B cell (primary cell): ENCODE measurements around the gene ACSBG1. TPM values are rescaled to one million over a fixed set of nuclear protein-coding genes. Genes with fewer than 3 reads are reported as not detected.

ENCODE experiments used
- ATAC-seq: fragments of 200-7000 bp; cut with Tn5 transposase; one replicate; pipeline ENCODE4 v1.10.0; 2021; ENCODE audit warnings: low read depth, mild to moderate bottlenecking, moderate number of reproducible peaks, moderate library complexity
- CTCF ChIA-PET: fragments of 350-600 bp; sonication (Branson Sonifier 250); formaldehyde crosslinking; loops from one replicate; lab custom pipeline; 2021; ENCODE audit warnings: antibody characterized with exemption, inconsistent platforms; lab: Charles Lee
- POLR2A ChIA-PET: fragments of 350-600 bp; sonication (Branson Sonifier 250); formaldehyde crosslinking; loops from one replicate; lab custom pipeline; 2021; ENCODE audit warnings: antibody characterized with exemption; lab: Charles Lee
- DNase-seq: peaks from one replicate; pipeline ENCODE4 v3.0.0; 2013
- H2AFZ ChIP-seq: 2 replicates; pipeline ENCODE4 v1.6.1; 2012; ENCODE audit warnings: mild to moderate bottlenecking, low read depth, low read length; ENCODE audit not compliant: insufficient read depth, poor library complexity, severe bottlenecking
- H3K27ac ChIP-seq, 2 donors: 1 replicate in 1 of 2; 2 replicates in 1 of 2; pipeline ENCODE4 v1.5.1; 2012 to 2013; ENCODE audit warnings: low read length in 2 of 2, mild to moderate bottlenecking in 2 of 2, moderate library complexity in 1 of 2
- H3K27me3 ChIP-seq, 4 experiments: fragments of 200-600 bp in 1 of 4; sonication (generic) in 1 of 4; replicated peaks in 1 of 4; 1 replicate in 2 of 4; 2 replicates in 2 of 4; pipeline versions ENCODE4 v1.6.1 to v1.7.0; 2013 to 2016; ENCODE audit warnings: low read length in 3 of 4, mild to moderate bottlenecking in 2 of 4, mixed read lengths in 1 of 4, moderate library complexity in 1 of 4; ENCODE audit not compliant: insufficient read depth in 4 of 4, control insufficient read depth in 3 of 4; ENCODE audit errors: control extremely low read depth in 1 of 4
- H3K36me3 ChIP-seq, 2 experiments: replicated peaks in 1 of 2; 1 replicate in 1 of 2; 2 replicates in 1 of 2; pipeline versions ENCODE4 v1.6.1 to v1.7.1; 2013; ENCODE audit warnings: low read length in 1 of 2; ENCODE audit not compliant: insufficient read depth in 2 of 2, control insufficient read depth in 1 of 2; ENCODE audit errors: control extremely low read depth in 1 of 2, extremely low read depth in 1 of 2
- H3K4me1 ChIP-seq, 2 donors: fragments of 200-600 bp in 1 of 2; sonication (generic) in 1 of 2; 1 replicate in 1 of 2; 2 replicates in 1 of 2; pipeline versions ENCODE4 v1.5.1 to v1.6.1; 2013 to 2017; ENCODE audit warnings: low read length in 2 of 2; ENCODE audit not compliant: control insufficient read depth in 2 of 2, insufficient read depth in 2 of 2
- H3K4me2 ChIP-seq: replicated peaks from 2 replicates; pipeline ENCODE3; 2012; ENCODE audit warnings: mild to moderate bottlenecking, low read depth, low read length; ENCODE audit not compliant: poor library complexity, severe bottlenecking
- H3K4me3 ChIP-seq, 5 experiments: fragments of 200-600 bp in 1 of 5; sonication (generic) in 1 of 5; 1 replicate in 3 of 5; 2 replicates in 2 of 5; pipeline versions ENCODE4 v1.5.1 to v1.7.0; 2011 to 2016; ENCODE audit warnings: low read length in 4 of 5, mild to moderate bottlenecking in 4 of 5, low read depth in 2 of 5, control low read depth in 1 of 5, moderate library complexity in 1 of 5; ENCODE audit not compliant: insufficient read depth in 1 of 5; ENCODE audit errors: control extremely low read depth in 1 of 5, extremely low read depth in 1 of 5
- H3K79me2 ChIP-seq: fragments of 200-600 bp; sonication (generic); one replicate; pipeline ENCODE4 v1.6.0; 2016; ENCODE audit warnings: low read length; ENCODE audit not compliant: control insufficient read depth, insufficient read depth
- H3K9ac ChIP-seq: fragments of 200-600 bp; sonication (generic); 2 replicates; pipeline ENCODE4 v1.6.1; 2017; ENCODE audit warnings: mild to moderate bottlenecking, low read length, moderate library complexity
- H3K9me3 ChIP-seq, 3 donors: one replicate each; pipeline versions ENCODE4 v1.6.1 to v1.7.1; 2013; ENCODE audit warnings: low read length in 2 of 3; ENCODE audit not compliant: control insufficient read depth in 2 of 3, insufficient read depth in 1 of 3; ENCODE audit errors: control extremely low read depth in 1 of 3
- H4K20me1 ChIP-seq: 2 replicates; pipeline ENCODE4 v1.6.0; 2012; ENCODE audit warnings: mild to moderate bottlenecking, low read length; ENCODE audit not compliant: insufficient read depth, control insufficient read depth, poor library complexity, severe bottlenecking
- H3K27ac Mint-ChIP-seq: one replicate; pipeline ENCODE4 v1.8.0; 2021; ENCODE audit warnings: mixed read lengths
- H3K27me3 Mint-ChIP-seq: one replicate; pipeline ENCODE4 v1.8.0; 2021; ENCODE audit warnings: mixed read lengths
- H3K4me1 Mint-ChIP-seq: one replicate; pipeline ENCODE4 v1.8.0; 2021; ENCODE audit warnings: mixed read lengths
- H3K4me3 Mint-ChIP-seq: one replicate; pipeline ENCODE4 v1.8.0; 2021; ENCODE audit warnings: mixed read lengths
- H3K9me3 Mint-ChIP-seq: one replicate; pipeline ENCODE4 v1.8.0; 2022; ENCODE audit warnings: mixed read lengths; ENCODE audit not compliant: insufficient read depth
- CTCF ChIP-seq: fragments of 200-600 bp; IDR thresholded peaks from one replicate; pipeline ENCODE4 v1.8.0; 2022; ENCODE audit warnings: antibody characterized with exemption, mild to moderate bottlenecking
- EZH2 ChIP-seq: IDR thresholded peaks from 2 replicates; pipeline ENCODE4 v1.6.1; 2012; ENCODE audit warnings: borderline replicate concordance, low read depth, mild to moderate bottlenecking, moderate library complexity, low read length; ENCODE audit not compliant: insufficient read depth, poor library complexity, severe bottlenecking
- WGBS: methylation state at CpG from one replicate; pipeline ENCODE4 v1.1.5; 2013; ENCODE audit warnings: missing lambda C conversion rate; ENCODE audit not compliant: insufficient coverage; 5-methylcytosine and 5-hydroxymethylcytosine counted together
- intact Hi-C: fragments of 100-400 bp; cut with micrococcal nuclease; formaldehyde crosslinking; loops from one replicate; pipeline ENCODE4 v1.10.0; 2022
- polyA plus RNA-seq: library from polyadenylated mRNA; depleted of rRNA; stranded (reverse); fragments of >200 nt; gene quantifications from 2 replicates; pipeline ENCODE4 v1.2.3, GENCODE V29; 2012
- total RNA-seq, 2 donors: library from RNA; stranded (reverse); fragments of 120-200 nt in 1 of 2; gene quantifications; 1 replicate in 1 of 2; 2 replicates in 1 of 2; pipeline versions ENCODE4 v1.2.3 to v1.2.4, GENCODE V29; 2013 to 2022

Gene ACSBG1
- total and polyA plus RNA-seq, 2 donors (not counting 1 experiment from before 2014, with no cell fraction given), result 0.03 to 0.07 TPM

- ATAC-seq, result no peak
- Histone ChIP-seq H3K4me2 (no peak overlapping the region), H2AFZ (no peak overlapping the region), H4K20me1 (no peaks in the 10 kb centered on the region), H3K27me3 (peaks cover 0 to 14% (median 0%) of the 10 kb centered on the region in 4 experiments), H3K9ac (no peak overlapping the region), H3K79me2 (no peaks in the 10 kb centered on the region), H3K4me1 (no peaks in the 10 kb centered on the region), H3K36me3 (no peaks in the 10 kb centered on the region), H3K9me3 (no peaks in the 10 kb centered on the region), H3K27ac (no peak overlapping the region), H3K4me3 (no peak overlapping the region)
- TF ChIP-seq CTCF (no peak), EZH2 (no peak)
- H3K4me1 Mint-ChIP-seq, result no peaks in the 10 kb centered on the region
- H3K9me3 Mint-ChIP-seq, result no peaks in the 10 kb centered on the region
- no peak overlapping the region for H3K27ac Mint-ChIP-seq
- CTCF ChIA-PET, result interaction anchor here (1.1 kb wide), 2 partner anchors 21 to 23 kb away, joined by 3 to 6 read pairs; no protein-coding TSS in a partner anchor
- peaks cover 22% of the 10 kb centered on the region for H3K27me3 Mint-ChIP-seq
- WGBS, result 90% methylated on average over 7 of the region's 7 CpGs
- POLR2A ChIA-PET, result no interaction called here
- DNase-seq, result no peak
- intact Hi-C loops, result no loop called here
- no peak overlapping the region for H3K4me3 Mint-ChIP-seq
These were observed 17.9 kb downstream of the ACSBG1 start for GRCh38 chr15:78216276-78217104.

- TF ChIP-seq EZH2, result no peak
- no peak for TF ChIP-seq CTCF
- no peaks in the 10 kb centered on the region for H4K20me1 ChIP-seq
- H2AFZ ChIP-seq, result no peak overlapping the region
- no peaks in the 10 kb centered on the region for H3K4me1 ChIP-seq
- Mint-ChIP-seq H3K9me3 (no peaks in the 10 kb centered on the region), H3K27me3 (peaks cover 24% of the 10 kb centered on the region), H3K4me1 (no peaks in the 10 kb centered on the region), H3K4me3 (no peak overlapping the region), H3K27ac (no peak overlapping the region)
- no peaks in the 10 kb centered on the region for H3K36me3 ChIP-seq
- ChIA-PET CTCF (interaction anchor here (1.1 to 1.2 kb wide), 3 partner anchors 19 to 107 kb away, joined by 3 to 4 read pairs (median 3); no protein-coding TSS in a partner anchor), POLR2A (interaction anchor here (0.6 kb wide), 1 partner anchor 812 kb away, joined by 3 read pairs; no protein-coding TSS in a partner anchor)
- 95% methylated on average over 4 of the region's 4 CpGs for WGBS
- no peaks in the 10 kb centered on the region for H3K79me2 ChIP-seq
- ATAC-seq, result no peak
- H3K4me2 ChIP-seq, result no peak overlapping the region
- DNase-seq, result no peak
- H3K9me3 ChIP-seq, result no peaks in the 10 kb centered on the region
- intact Hi-C loops, result no loop called here
- no peak overlapping the region for H3K4me3 ChIP-seq
- no peak overlapping the region for H3K9ac ChIP-seq
- peaks cover 0 to 14% (median 0%) of the 10 kb centered on the region in 4 experiments for H3K27me3 ChIP-seq
- no peak overlapping the region for H3K27ac ChIP-seq
These were observed 20.4 kb downstream of the ACSBG1 start for GRCh38 chr15:78213956-78214355.
